ENCODE data around the gene CKAP5.
"Not testable (repeated sequence)": the region's sequence is repeated elsewhere in the genome, so short reads cannot be mapped to it uniquely, and the experiment has no call there.

Gene CKAP5

GRCh38 chr11:46726206-46726862, 119.7 kb downstream of the CKAP5 start:
- DNase-seq (ENCODE audit: low read depth in 2 of 2) = no peak

- DNase-seq (ENCODE audit: low read depth in 2 of 2) = no peak
Measured at GRCh38 chr11:46725338-46726205, 120.5 kb downstream of the CKAP5 start.

GRCh38 chr11:46724088-46724487, 122.0 kb downstream of the CKAP5 start:
- DNase-seq (ENCODE audit: low read depth in 2 of 2) = no peak

- no peak for DNase-seq (ENCODE audit: low read depth in 2 of 2)
Measured at GRCh38 chr11:46723359-46723680, 122.8 kb downstream of the CKAP5 start.

- DNase-seq (ENCODE audit: low read depth in 2 of 2) = no peak
Measured at GRCh38 chr11:46722566-46723358, 123.3 kb downstream of the CKAP5 start.

- DNase-seq (ENCODE audit: low read depth in 2 of 2) = no peak
Measured at GRCh38 chr11:46721286-46721685, 124.8 kb downstream of the CKAP5 start.

- DNase-seq (ENCODE audit: low read depth in 2 of 2) = no peak
Measured at GRCh38 chr11:46719543-46720218, 126.4 kb downstream of the CKAP5 start.

- no peak for DNase-seq (ENCODE audit: low read depth in 2 of 2)
Measured at GRCh38 chr11:46719048-46719542, 127.0 kb downstream of the CKAP5 start, which contains the start of gene F2. TSS of gene F2 (plus strand) at chr11:46719213. CDS start at chr11:46719236, 23 bp downstream.

GRCh38 chr11:46718155-46719019, 127.7 kb downstream of the CKAP5 start:
- no peak for DNase-seq (ENCODE audit: low read depth in 2 of 2)

- DNase-seq (ENCODE audit: low read depth in 2 of 2) = not testable (repeated sequence)
Measured at GRCh38 chr11:46717825-46718154, 128.3 kb downstream of the CKAP5 start.

- DNase-seq (ENCODE audit: low read depth in 2 of 2) = no peak
Measured at GRCh38 chr11:46712874-46713576, 133.1 kb downstream of the CKAP5 start.

- DNase-seq (ENCODE audit: low read depth in 2 of 2) = no peak
Measured at GRCh38 chr11:46711303-46711702, 134.8 kb downstream of the CKAP5 start.

GRCh38 chr11:46710821-46711269, 135.2 kb downstream of the CKAP5 start:
- no peak for DNase-seq (ENCODE audit: low read depth in 2 of 2)

GRCh38 chr11:46709351-46709750, 136.7 kb downstream of the CKAP5 start:
- DNase-seq (ENCODE audit: low read depth in 2 of 2) = not testable (repeated sequence)

- DNase-seq (ENCODE audit: low read depth in 2 of 2) = no peak
Measured at GRCh38 chr11:46706886-46707285, 139.2 kb downstream of the CKAP5 start.

- DNase-seq (ENCODE audit: low read depth in 2 of 2) = no peak
Measured at GRCh38 chr11:46705070-46705688, 140.9 kb downstream of the CKAP5 start.

- no peak for DNase-seq (ENCODE audit: low read depth in 2 of 2)
Measured at GRCh38 chr11:46701078-46701654, 144.9 kb downstream of the CKAP5 start.

GRCh38 chr11:46700241-46701077, 145.6 kb downstream of the CKAP5 start, which contains the start of the genes ARHGAP1 and ZNF408:
TSS of gene ARHGAP1 (minus strand) at chr11:46700619. CDS start at chr11:46696107, 4,512 bp downstream.
TSS of gene ZNF408 (plus strand) at chr11:46701031. CDS start at chr11:46701048, 17 bp downstream.
- DNase-seq (ENCODE audit: low read depth in 2 of 2) = peak; percentile 98 to 100
